CD4-positive, alpha-beta T cell (primary cell): ENCODE measurements around the gene CENPF. TPM values are rescaled to one million over a fixed set of nuclear protein-coding genes. Genes with fewer than 3 reads are reported as not detected.

Experiments
- ATAC-seq: fragments of 200-7000 bp; cut with Tn5 transposase; one replicate; pipeline ENCODE4 v1.10.0; 2022; ENCODE audit warnings: mild to moderate bottlenecking; ENCODE audit not compliant: poor library complexity
- CTCF ChIA-PET: fragments of 350-600 bp; sonication (Branson Sonifier 250); formaldehyde crosslinking; loops from one replicate; lab custom pipeline; 2021; ENCODE audit warnings: antibody characterized with exemption, inconsistent platforms; lab: Charles Lee
- POLR2A ChIA-PET: fragments of 350-600 bp; sonication (Branson Sonifier 250); formaldehyde crosslinking; loops from one replicate; lab custom pipeline; 2021; ENCODE audit warnings: antibody characterized with exemption, inconsistent platforms; lab: Charles Lee
- DNase-seq, 14 experiments: peaks; one replicate each; pipeline ENCODE4 v3.0.0-alpha.2; 2013 to 2020; ENCODE audit warnings: mixed read lengths in 2 of 14
- H3K27ac ChIP-seq, 2 donors: one replicate each; pipeline versions ENCODE4 v1.5.1 to v1.7.0; 2013; ENCODE audit warnings: low read length in 2 of 2, low read depth in 1 of 2, mild to moderate bottlenecking in 1 of 2
- H3K27me3 ChIP-seq, 2 experiments: 1 replicate in 1 of 2; 2 replicates in 1 of 2; pipeline versions ENCODE4 v1.6.1 to v1.7.0; 2013; ENCODE audit warnings: low read length in 2 of 2, control low read depth in 1 of 2, mild to moderate bottlenecking in 1 of 2, moderate library complexity in 1 of 2; ENCODE audit not compliant: insufficient read depth in 2 of 2, control insufficient read depth in 1 of 2
- H3K36me3 ChIP-seq: one replicate; pipeline ENCODE4 v1.6.1; 2013; ENCODE audit warnings: low read length, control low read depth; ENCODE audit not compliant: insufficient read depth
- H3K4me1 ChIP-seq: one replicate; pipeline ENCODE4 v1.6.1; 2013; ENCODE audit warnings: low read length, control low read depth; ENCODE audit not compliant: insufficient read depth
- H3K4me3 ChIP-seq: one replicate; pipeline ENCODE4 v1.5.1; 2013; ENCODE audit warnings: mild to moderate bottlenecking, low read length, moderate library complexity
- H3K9me3 ChIP-seq, 2 experiments: 1 replicate in 1 of 2; 2 replicates in 1 of 2; pipeline versions ENCODE4 v1.6.1 to v1.7.0; 2013; ENCODE audit warnings: low read length in 2 of 2, mild to moderate bottlenecking in 2 of 2, control low read depth in 1 of 2, moderate library complexity in 1 of 2; ENCODE audit not compliant: control insufficient read depth in 1 of 2, insufficient read depth in 1 of 2
- H3K27ac Mint-ChIP-seq: one replicate; pipeline ENCODE4 v1.8.0; 2020; ENCODE audit warnings: mixed read lengths
- H3K27me3 Mint-ChIP-seq: one replicate; pipeline ENCODE4 v1.8.0; 2021; ENCODE audit warnings: mixed read lengths
- H3K36me3 Mint-ChIP-seq: one replicate; pipeline ENCODE4 v1.8.0; 2021; ENCODE audit warnings: low read depth, mixed read lengths
- H3K4me1 Mint-ChIP-seq: one replicate; pipeline ENCODE4 v1.8.0; 2021; ENCODE audit warnings: low read depth, mixed read lengths
- H3K4me3 Mint-ChIP-seq: one replicate; pipeline ENCODE4 v1.8.0; 2020; ENCODE audit warnings: mild to moderate bottlenecking, mixed read lengths
- H3K9me3 Mint-ChIP-seq: one replicate; pipeline ENCODE4 v1.8.0; 2020; ENCODE audit warnings: mixed read lengths
- intact Hi-C, 2 experiments: fragments of 100-400 bp; cut with DNase I in 1 of 2; cut with micrococcal nuclease in 1 of 2; formaldehyde crosslinking; loops; one replicate each; pipeline versions ENCODE4 v1.15.1 to v1.9.0; 2023 to 2025; cut with DNase I, micrococcal nuclease
- total RNA-seq, 174 experiments: library from RNA in 2 of 174; stranded (reverse) in 2 of 174; gene quantifications; one replicate each; pipeline ENCODE4 v1.2.3 and lab custom pipeline; 2021 to 2026
- TF ChIP-seq, protein P1 (sequence below): fragments of 200-600 bp; IDR thresholded peaks from one replicate; pipeline ENCODE4 v1.8.0; 2022; ENCODE audit warnings: antibody characterized with exemption, mild to moderate bottlenecking

The CENPF gene
- total RNA-seq, 2 experiments from 2014 or later = 3.4 to 3.8 TPM

GRCh38 chr1:214563881-214564280 is 39.1 kb upstream of the CENPF start:
- H3K9me3 Mint-ChIP-seq = no peaks in the 10 kb centered on the region
- DNase-seq (no peak), ATAC-seq (no peak)
- ChIA-PET POLR2A (no interaction called here), CTCF (no interaction called here)
- peaks cover 25% of the 10 kb centered on the region for H3K27me3 Mint-ChIP-seq
- no peak overlapping the region for H3K4me3 Mint-ChIP-seq
- intact Hi-C loops = no loop called here
- TF ChIP-seq, protein P1, sequence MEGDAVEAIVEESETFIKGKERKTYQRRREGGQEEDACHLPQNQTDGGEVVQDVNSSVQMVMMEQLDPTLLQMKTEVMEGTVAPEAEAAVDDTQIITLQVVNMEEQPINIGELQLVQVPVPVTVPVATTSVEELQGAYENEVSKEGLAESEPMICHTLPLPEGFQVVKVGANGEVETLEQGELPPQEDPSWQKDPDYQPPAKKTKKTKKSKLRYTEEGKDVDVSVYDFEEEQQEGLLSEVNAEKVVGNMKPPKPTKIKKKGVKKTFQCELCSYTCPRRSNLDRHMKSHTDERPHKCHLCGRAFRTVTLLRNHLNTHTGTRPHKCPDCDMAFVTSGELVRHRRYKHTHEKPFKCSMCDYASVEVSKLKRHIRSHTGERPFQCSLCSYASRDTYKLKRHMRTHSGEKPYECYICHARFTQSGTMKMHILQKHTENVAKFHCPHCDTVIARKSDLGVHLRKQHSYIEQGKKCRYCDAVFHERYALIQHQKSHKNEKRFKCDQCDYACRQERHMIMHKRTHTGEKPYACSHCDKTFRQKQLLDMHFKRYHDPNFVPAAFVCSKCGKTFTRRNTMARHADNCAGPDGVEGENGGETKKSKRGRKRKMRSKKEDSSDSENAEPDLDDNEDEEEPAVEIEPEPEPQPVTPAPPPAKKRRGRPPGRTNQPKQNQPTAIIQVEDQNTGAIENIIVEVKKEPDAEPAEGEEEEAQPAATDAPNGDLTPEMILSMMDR = no peak
- Histone ChIP-seq H3K36me3 (no peaks in the 10 kb centered on the region), H3K27ac (no peak overlapping the region), H3K27me3 (peaks cover 4% of the 10 kb centered on the region in 2 experiments), H3K9me3 (no peaks in the 10 kb centered on the region), H3K4me3 (no peak overlapping the region), H3K4me1 (no peaks in the 10 kb centered on the region)
- H3K4me1 Mint-ChIP-seq = no peaks in the 10 kb centered on the region
- H3K36me3 Mint-ChIP-seq = no peaks in the 10 kb centered on the region
- H3K27ac Mint-ChIP-seq = no peak overlapping the region

DNA sequence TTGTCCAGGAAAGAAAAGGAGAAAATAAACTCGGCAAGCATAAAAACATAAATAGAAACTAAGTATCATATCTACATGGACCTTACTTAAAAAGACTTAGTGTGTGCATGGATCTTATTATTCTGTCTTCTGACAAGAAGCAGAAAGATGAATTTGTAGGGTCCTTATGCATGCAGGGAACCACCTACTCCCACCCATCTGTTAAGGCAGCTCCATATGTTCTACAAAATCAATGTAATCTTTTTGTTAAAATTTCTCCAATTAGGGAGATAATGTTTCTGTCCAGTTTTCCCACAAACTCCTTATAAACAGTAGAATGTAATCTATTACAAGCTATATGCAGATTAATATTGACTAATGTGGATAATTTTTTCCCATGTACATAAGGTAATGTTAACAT is 37.7 kb upstream of the CENPF start:
- TF ChIP-seq, protein P1 = no peak
- intact Hi-C loops = no loop called here

DNA sequence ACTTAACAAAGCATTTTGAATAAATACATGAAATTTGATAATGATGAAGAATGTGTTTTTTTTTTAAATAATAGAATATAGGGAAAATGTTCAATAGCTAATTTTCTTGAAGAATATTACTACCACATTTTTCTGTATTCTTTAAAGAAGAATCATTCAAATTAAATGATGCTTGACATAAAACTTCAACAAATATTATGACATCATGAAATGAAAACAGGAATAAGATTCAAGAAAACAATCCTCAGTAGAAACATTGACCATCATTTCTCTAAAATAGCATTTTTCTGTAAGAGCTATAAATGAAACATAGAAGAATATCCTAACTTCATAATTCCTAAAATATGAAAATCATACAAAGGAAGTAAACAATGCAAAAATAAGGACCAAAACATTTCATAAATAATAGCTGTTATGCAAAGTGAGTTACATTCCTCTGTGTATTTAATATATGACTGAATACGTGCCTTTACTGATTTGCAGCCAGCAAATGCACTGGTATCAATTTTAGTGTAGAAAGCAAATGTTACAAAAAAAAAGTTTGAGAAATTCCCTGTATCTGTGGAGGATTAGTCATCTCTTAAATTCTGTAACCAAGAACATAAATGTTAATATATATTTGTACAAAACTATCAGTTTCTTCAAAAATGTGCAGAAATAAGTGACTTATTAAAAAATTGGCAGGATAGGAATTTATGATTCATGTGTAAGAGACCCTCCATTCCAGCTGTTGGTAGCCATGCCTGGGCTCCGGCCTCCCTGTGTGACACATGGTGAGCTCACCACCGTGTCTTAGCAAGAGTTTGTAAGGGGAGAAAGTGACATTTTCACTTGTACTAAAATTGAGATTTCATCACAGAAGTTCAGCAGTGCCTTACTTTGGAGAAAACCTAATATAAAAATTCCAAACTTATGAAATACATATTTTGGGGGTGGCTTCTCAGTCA is 36.6 kb upstream of the CENPF start:
- H3K9me3 Mint-ChIP-seq = no peaks in the 10 kb centered on the region
- no peaks in the 10 kb centered on the region for H3K4me1 Mint-ChIP-seq
- no peaks in the 10 kb centered on the region for H3K4me1 ChIP-seq
- CTCF ChIA-PET = no interaction called here
- ATAC-seq (no peak), DNase-seq (no peak)
- H3K4me3 Mint-ChIP-seq = no peak overlapping the region
- TF ChIP-seq, protein P1 = no peak
- intact Hi-C loops = no loop called here
- no peak overlapping the region for H3K4me3 ChIP-seq
- H3K36me3 Mint-ChIP-seq = no peaks in the 10 kb centered on the region
- no peaks in the 10 kb centered on the region for H3K36me3 ChIP-seq
- POLR2A ChIA-PET = no interaction called here
- H3K27ac ChIP-seq = no peak overlapping the region
- no peaks in the 10 kb centered on the region for H3K9me3 ChIP-seq
- H3K27me3 Mint-ChIP-seq = peaks cover 14% of the 10 kb centered on the region
- no peaks in the 10 kb centered on the region for H3K27me3 ChIP-seq
- H3K27ac Mint-ChIP-seq = no peak overlapping the region

More for the DNA sequence above, 37.7 kb upstream of the CENPF start:
- Mint-ChIP-seq H3K36me3 (no peaks in the 10 kb centered on the region), H3K9me3 (no peaks in the 10 kb centered on the region), H3K27ac (no peak overlapping the region), H3K4me1 (no peaks in the 10 kb centered on the region), H3K27me3 (peaks cover 21% of the 10 kb centered on the region), H3K4me3 (no peak overlapping the region)
- no peak for ATAC-seq
- Histone ChIP-seq H3K4me1 (no peaks in the 10 kb centered on the region), H3K36me3 (no peaks in the 10 kb centered on the region), H3K27me3 (peaks cover 0 to 4% of the 10 kb centered on the region in 2 experiments), H3K9me3 (no peaks in the 10 kb centered on the region), H3K4me3 (no peak overlapping the region), H3K27ac (no peak overlapping the region)
- CTCF ChIA-PET = no interaction called here
- POLR2A ChIA-PET = interaction anchor here (0.6 kb wide), 1 partner anchor 40 kb away, joined by 3 read pairs; no protein-coding TSS in a partner anchor
- no peak for DNase-seq
